GM04503 (cell line): Measurements from ENCODE around the gene TRAM2.
"Not testable (repeated sequence)": the region's sequence is repeated elsewhere in the genome, so short reads cannot be mapped to it uniquely, and the experiment has no call there.

ENCODE experiments used
- DNase-seq: peaks from one replicate; pipeline ENCODE4 v3.0.0-alpha.2; 2012; ENCODE audit warnings: low read depth

Gene TRAM2

DNA sequence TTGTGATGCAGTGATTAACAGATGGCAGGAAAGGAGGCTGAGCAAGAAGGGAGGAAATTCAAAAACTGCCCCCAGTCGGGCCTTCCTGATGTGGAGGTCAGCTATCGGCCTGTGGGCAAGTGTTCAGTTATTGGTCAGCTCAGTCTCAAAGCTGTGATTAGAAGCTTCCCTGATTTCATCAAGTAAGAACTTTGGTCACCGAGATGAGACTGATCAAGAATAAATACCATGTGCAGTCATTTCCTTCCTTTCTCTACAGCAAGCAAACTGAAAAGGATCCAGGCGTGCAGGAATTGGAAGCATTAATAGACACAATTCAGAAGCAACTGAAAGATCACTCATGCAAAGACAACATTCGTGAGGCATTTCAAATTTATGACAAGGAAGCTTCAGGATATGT lies 87.0 kb downstream of the TRAM2 start:
- DNase-seq: no peak

- no peak for DNase-seq
Measured at GRCh38 chr6:52483671-52484003, 93.2 kb downstream of the TRAM2 start.

GRCh38 chr6:52482903-52483670 lies 93.8 kb downstream of the TRAM2 start:
- no peak for DNase-seq

GRCh38 chr6:52475307-52475706 lies 101.6 kb downstream of the TRAM2 start:
- DNase-seq: no peak

DNA sequence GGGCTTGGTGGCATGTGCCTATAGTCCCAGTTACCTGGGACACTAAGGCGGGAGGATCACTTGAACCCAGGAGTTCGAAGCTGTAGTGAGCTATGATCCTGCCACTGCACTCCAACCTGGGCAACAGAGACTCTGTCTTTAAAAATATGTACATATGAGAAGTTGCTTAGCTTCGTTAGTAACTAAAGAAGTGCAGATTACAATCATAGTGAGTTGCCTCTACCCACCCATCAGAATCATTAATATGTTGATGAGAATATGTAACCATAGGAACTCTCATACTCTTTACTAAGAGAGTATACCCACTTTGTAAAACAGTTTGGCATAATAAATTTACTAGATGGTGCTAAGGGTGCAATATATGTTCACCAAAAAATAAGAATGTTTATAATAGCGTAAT lies 102.7 kb downstream of the TRAM2 start:
- no peak for DNase-seq

- not testable (repeated sequence) for DNase-seq
Measured at GRCh38 chr6:52461194-52461593, 115.7 kb downstream of the TRAM2 start.

DNA sequence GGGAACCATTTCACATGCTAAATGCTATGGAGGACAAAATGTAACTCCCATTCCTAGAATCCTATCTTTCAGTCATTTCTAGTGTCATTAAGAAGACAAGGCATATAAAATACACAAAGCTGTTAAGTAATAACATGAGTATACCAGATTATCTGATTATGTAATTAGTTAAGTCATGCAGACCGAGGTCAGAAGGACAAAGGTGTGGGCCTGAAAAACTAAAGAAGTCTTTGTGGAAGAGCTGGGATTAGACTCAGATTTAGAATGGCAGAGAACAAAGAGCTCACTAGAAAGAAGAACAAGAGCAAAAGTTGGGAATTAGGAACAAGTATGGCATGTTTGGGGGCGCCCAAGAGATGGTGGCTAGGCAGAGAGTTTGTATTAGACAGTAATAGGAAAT lies 119.8 kb downstream of the TRAM2 start:
- DNase-seq: no peak

GRCh38 chr6:52454556-52454955 lies 122.3 kb downstream of the TRAM2 start:
- DNase-seq: no peak
